ENCODE data around the gene RXFP1. TPM values are rescaled to one million over a fixed set of nuclear protein-coding genes. Genes with fewer than 3 reads are reported as not detected.
A peak's percentile ranks its signal among the peaks of the same experiment; 100 is the strongest.
"Not testable (repeated sequence)": the region's sequence is repeated elsewhere in the genome, so short reads cannot be mapped to it uniquely, and the experiment has no call there.

Gene RXFP1
- total RNA-seq, 1 donor, result 17.8 TPM

GRCh38 chr4:158644760-158645159 is 123.1 kb downstream of the RXFP1 start:
- DNase-seq (ENCODE audit: low read depth), result peak; percentile 9
- H3K4me3 ChIP-seq (ENCODE audit: low read depth, low read length), result no peak overlapping the region
- TF ChIP-seq CTCF (IDR thresholded peaks at IDR 0.05; ENCODE audit: insufficient read depth, low read length), result no peak

- peak; percentile 80 for DNase-seq (ENCODE audit: low read depth)
Measured at GRCh38 chr4:158649111-158649680, 127.5 kb downstream of the RXFP1 start.

GRCh38 chr4:158652920-158653319 is 131.2 kb downstream of the RXFP1 start:
- TF ChIP-seq CTCF (IDR thresholded peaks at IDR 0.05; ENCODE audit: insufficient read depth, low read length), result no peak
- H3K4me3 ChIP-seq (ENCODE audit: low read depth, low read length), result peak overlapping the region; percentile 0
- peak; percentile 22 for DNase-seq (ENCODE audit: low read depth)

More at GRCh38 chr4:158649111-158649680, 127.5 kb downstream of the RXFP1 start:
- no peak for TF ChIP-seq CTCF (IDR thresholded peaks at IDR 0.05; ENCODE audit: insufficient read depth, low read length)
- no peak overlapping the region for H3K4me3 ChIP-seq (ENCODE audit: low read depth, low read length)

GRCh38 chr4:158656439-158656838 is 134.8 kb downstream of the RXFP1 start:
- no peak for TF ChIP-seq CTCF (IDR thresholded peaks at IDR 0.05; ENCODE audit: insufficient read depth, low read length)
- no peak overlapping the region for H3K4me3 ChIP-seq (ENCODE audit: low read depth, low read length)
- no peak for DNase-seq (ENCODE audit: low read depth)

- no peak for DNase-seq (ENCODE audit: low read depth)
- no peak for TF ChIP-seq CTCF (IDR thresholded peaks at IDR 0.05; ENCODE audit: insufficient read depth, low read length)
- H3K4me3 ChIP-seq (ENCODE audit: low read depth, low read length), result no peak overlapping the region
Measured at GRCh38 chr4:158657291-158657690, 135.6 kb downstream of the RXFP1 start.

GRCh38 chr4:158663255-158663654 is 141.6 kb downstream of the RXFP1 start:
- not testable (repeated sequence) for DNase-seq (ENCODE audit: low read depth)

GRCh38 chr4:158663707-158664625 is 142.3 kb downstream of the RXFP1 start:
- H3K4me3 ChIP-seq (ENCODE audit: low read depth, low read length), result not testable (repeated sequence)
- DNase-seq (ENCODE audit: low read depth), result peak; percentile 47

More at GRCh38 chr4:158663255-158663654, 141.6 kb downstream of the RXFP1 start:
- H3K4me3 ChIP-seq (ENCODE audit: low read depth, low read length), result not testable (repeated sequence)

Data from fibroblast of the aortic adventitia (primary cell).